ENCODE data around the gene TRIM27.
"Not testable (repeated sequence)": the region's sequence is repeated elsewhere in the genome, so short reads cannot be mapped to it uniquely, and the experiment has no call there.

TRIM27 gene, protein sequence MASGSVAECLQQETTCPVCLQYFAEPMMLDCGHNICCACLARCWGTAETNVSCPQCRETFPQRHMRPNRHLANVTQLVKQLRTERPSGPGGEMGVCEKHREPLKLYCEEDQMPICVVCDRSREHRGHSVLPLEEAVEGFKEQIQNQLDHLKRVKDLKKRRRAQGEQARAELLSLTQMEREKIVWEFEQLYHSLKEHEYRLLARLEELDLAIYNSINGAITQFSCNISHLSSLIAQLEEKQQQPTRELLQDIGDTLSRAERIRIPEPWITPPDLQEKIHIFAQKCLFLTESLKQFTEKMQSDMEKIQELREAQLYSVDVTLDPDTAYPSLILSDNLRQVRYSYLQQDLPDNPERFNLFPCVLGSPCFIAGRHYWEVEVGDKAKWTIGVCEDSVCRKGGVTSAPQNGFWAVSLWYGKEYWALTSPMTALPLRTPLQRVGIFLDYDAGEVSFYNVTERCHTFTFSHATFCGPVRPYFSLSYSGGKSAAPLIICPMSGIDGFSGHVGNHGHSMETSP

GRCh38 chr6:28923318-28924102, at the start of gene TRIM27:
Gene TRIM27, minus strand, starts transcription at chr6:28923985. Its CDS starts 353 bp downstream, at chr6:28923632.
- no peak for TF ChIP-seq CTCF (IDR thresholded peaks at IDR 0.05; ENCODE audit: insufficient read depth, missing control alignments)
- FAIRE-seq (no peak), DNase-seq (ENCODE audit: insufficient read length, low spot score) (peak; percentile 72)

- DNase-seq (ENCODE audit: insufficient read length, low spot score); FAIRE-seq: not testable (repeated sequence)
Measured at GRCh38 chr6:28970056-28970455, 46.3 kb upstream of the TRIM27 start.

- TF ChIP-seq CTCF (IDR thresholded peaks at IDR 0.05; ENCODE audit: insufficient read depth, missing control alignments) = no peak
- DNase-seq (ENCODE audit: insufficient read length, low spot score) (no peak), FAIRE-seq (no peak)
Measured at GRCh38 chr6:28969129-28969528, 45.3 kb upstream of the TRIM27 start.

GRCh38 chr6:28968476-28968875, 44.7 kb upstream of the TRIM27 start:
- DNase-seq (ENCODE audit: insufficient read length, low spot score) (no peak), FAIRE-seq (no peak)
- TF ChIP-seq CTCF (IDR thresholded peaks at IDR 0.05; ENCODE audit: insufficient read depth, missing control alignments) = no peak

- TF ChIP-seq CTCF (IDR thresholded peaks at IDR 0.05; ENCODE audit: insufficient read depth, missing control alignments) = no peak
- DNase-seq (ENCODE audit: insufficient read length, low spot score) = no peak
- FAIRE-seq = no peak
Measured at GRCh38 chr6:28965706-28966105, 41.9 kb upstream of the TRIM27 start.

- no peak for FAIRE-seq
Measured at GRCh38 chr6:28960846-28961500, 37.2 kb upstream of the TRIM27 start.

DNA sequence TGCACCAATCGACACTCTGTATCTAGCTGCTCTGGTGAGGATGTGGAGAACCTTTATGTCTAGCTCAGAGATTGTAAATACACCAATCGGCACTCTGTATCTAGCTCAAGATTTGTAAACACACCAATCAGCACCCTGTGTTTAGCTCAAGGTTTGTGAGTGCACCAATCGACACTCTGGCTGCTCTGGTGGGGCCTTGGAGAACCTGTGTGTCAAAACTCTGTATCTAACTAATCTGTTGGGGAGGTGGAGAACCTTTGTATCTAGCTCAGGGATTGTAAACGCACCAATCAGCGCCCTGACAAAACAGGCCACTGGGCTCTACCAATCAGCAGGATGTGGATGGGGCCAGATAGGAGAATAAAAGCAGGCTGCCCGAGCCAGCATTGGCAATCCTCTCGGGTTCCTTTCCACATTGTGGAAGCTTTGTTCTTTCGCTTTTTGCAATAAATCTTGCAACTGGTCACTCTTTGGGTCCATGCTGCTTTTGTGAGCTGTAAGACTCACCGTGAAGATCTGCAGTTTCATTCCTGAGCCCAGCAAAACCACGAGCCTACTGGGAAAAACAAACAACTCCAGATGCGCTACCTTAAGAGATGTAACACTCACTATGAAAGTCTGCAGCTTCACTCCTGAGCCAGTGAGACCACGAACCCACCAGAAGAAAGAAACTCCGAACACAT, 34.9 kb upstream of the TRIM27 start:
- not testable (repeated sequence) for FAIRE-seq; DNase-seq (ENCODE audit: insufficient read length, low spot score)

More at GRCh38 chr6:28960846-28961500, 37.2 kb upstream of the TRIM27 start:
- DNase-seq (ENCODE audit: insufficient read length, low spot score) = no peak
- TF ChIP-seq CTCF (IDR thresholded peaks at IDR 0.05; ENCODE audit: insufficient read depth, missing control alignments) = no peak

- not testable (repeated sequence) for FAIRE-seq; DNase-seq (ENCODE audit: insufficient read length, low spot score)
Measured at GRCh38 chr6:28957795-28958314, 34.1 kb upstream of the TRIM27 start.
